Measurements from ENCODE around the gene CNGB1. TPM values are rescaled to one million over a fixed set of nuclear protein-coding genes. Genes with fewer than 3 reads are reported as not detected.
"Not testable (repeated sequence)": the region's sequence is repeated elsewhere in the genome, so short reads cannot be mapped to it uniquely, and the experiment has no call there.

Gene CNGB1
- total RNA-seq, 1 experiment from 2014 or later: not detected

DNA sequence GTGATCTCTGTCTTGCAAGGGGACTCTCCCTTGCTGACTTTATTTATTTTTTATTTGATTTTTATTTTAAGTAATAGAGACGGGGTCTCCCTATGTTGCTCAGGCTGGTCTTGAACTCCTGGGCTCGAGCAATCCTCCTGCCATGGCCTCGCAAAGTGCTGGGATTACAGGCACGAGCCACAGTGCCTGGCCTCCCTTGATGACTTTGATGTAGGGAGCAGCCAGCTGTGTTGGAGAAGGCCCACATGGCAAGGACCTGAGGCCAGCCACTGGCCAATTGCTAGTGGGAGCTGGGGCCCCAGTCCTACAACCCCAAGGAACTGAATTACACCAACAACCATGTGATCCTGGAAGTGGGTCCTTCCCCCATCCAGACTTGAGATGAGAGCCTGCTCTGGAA lies 81.8 kb downstream of the CNGB1 start:
- DNase-seq (ENCODE audit: low spot score): no peak

- no peak for DNase-seq (ENCODE audit: low spot score)
Observed at GRCh38 chr16:57888128-57888527, 82.8 kb downstream of the CNGB1 start.

DNA sequence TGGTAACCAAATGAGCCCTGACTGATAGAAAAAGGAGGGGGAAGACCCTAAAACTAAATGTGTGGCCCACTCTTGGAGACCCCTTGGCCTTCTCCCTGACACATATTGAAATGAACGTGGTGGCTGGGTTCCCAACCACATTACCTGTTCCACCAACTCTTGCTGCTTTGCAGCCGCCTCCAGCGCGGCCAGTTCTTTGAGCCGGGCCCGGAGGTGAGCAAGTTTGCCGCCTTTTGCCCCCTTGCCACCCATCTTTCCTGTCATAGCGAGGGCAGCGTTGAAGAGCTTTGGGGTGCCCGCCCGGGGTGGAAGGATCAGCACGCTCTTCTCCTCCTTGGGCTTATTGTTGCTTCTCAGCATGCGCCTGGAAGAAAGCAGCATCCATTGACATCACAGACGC lies 83.2 kb downstream of the CNGB1 start:
- no peak for DNase-seq (ENCODE audit: low spot score)

- DNase-seq (ENCODE audit: low spot score): no peak
Observed at GRCh38 chr16:57886427-57886826, 84.5 kb downstream of the CNGB1 start.

GRCh38 chr16:57884655-57885133 lies 86.2 kb downstream of the CNGB1 start:
- no peak for DNase-seq (ENCODE audit: low spot score)

DNA sequence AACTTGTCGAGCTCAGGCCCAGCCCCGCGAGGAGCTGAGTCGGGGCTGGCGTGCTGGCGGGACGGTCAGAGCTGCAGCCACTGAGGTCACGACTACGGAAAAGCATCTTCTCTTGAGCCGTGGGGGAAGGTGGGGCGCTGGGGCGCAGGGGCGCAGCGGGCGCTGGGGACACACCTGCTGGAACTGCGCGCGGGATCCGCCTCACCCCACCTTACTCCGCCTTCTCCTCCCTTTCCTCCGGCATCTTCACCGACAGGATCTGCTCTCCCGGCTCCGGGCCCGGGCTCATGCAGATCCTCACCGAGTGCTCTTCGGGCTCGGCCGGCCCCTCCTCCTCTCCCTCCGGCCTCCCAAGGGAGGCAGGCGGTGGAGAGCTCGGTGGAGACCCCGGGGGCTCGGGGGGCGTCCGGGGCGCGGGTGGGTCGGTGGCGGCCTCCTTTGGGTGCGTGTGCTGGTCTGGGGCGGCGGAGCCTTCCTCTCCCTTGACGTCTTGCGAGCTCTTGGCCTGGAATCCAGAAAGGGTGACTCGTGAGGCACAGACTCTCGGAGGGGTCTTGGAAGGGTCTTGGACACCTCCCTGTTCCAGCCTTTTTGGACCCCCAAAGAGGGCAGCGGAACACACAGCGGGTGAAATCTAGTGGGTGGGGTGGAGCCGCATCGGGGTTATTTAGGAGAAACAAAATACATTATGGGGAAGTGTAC lies 86.8 kb downstream of the CNGB1 start:
- no peak for DNase-seq (ENCODE audit: low spot score)

- no peak for DNase-seq (ENCODE audit: low spot score)
Observed at GRCh38 chr16:57883480-57883879, 87.4 kb downstream of the CNGB1 start.

GRCh38 chr16:57882792-57883191 lies 88.1 kb downstream of the CNGB1 start:
- DNase-seq (ENCODE audit: low spot score): no peak

- no peak for DNase-seq (ENCODE audit: low spot score)
Observed at GRCh38 chr16:57882206-57882605, 88.7 kb downstream of the CNGB1 start.

DNA sequence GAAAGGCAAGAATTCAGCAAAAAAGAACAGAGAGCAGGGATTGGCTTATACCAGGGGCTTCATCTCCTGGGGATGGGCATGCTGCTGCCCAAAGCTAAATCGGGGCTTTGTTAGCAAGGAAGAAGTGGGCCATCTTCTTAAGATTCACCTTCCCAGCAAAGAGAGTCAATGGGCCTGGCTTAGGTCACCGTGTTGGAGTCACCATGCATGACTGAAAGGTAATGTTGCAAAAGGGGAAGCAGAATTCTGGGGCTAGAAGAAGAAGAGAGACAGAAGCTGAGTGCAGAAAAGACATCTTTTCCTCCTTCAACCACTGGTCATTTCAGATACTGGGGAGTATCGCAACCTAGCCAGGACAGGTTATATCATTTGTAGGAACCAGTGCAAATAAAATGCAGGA lies 92.3 kb downstream of the CNGB1 start:
- no peak for DNase-seq (ENCODE audit: low spot score)

GRCh38 chr16:57876210-57876609 lies 94.7 kb downstream of the CNGB1 start:
- DNase-seq (ENCODE audit: low spot score): no peak

- DNase-seq (ENCODE audit: low spot score): no peak
Observed at GRCh38 chr16:57875347-57875746, 95.6 kb downstream of the CNGB1 start.

DNA sequence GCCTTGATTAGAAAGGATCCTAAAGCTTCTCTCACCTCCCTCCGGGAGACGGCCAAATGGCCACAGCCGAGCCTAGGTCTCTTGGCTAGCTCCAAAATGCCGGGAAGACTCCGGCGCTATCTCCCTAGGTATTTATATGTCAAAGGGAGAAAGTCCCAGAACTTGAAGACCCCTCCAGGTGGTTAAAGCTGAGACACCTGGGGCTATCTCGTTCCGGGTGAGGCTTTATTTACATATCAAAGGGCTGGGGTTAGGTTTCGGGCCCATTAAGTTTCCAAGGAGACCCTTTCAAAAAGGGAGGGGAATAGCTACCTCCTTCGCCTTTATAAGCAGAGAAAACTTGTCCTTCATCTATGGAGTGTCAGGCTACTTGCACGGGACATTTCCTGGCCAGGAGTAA lies 97.7 kb downstream of the CNGB1 start:
- no peak for DNase-seq (ENCODE audit: low spot score)

GRCh38 chr16:57872764-57873163 lies 98.2 kb downstream of the CNGB1 start:
- not testable (repeated sequence) for DNase-seq (ENCODE audit: low spot score)

GRCh38 chr16:57871456-57871855 lies 99.5 kb downstream of the CNGB1 start:
- DNase-seq (ENCODE audit: low spot score): peak; percentile 83

DNA sequence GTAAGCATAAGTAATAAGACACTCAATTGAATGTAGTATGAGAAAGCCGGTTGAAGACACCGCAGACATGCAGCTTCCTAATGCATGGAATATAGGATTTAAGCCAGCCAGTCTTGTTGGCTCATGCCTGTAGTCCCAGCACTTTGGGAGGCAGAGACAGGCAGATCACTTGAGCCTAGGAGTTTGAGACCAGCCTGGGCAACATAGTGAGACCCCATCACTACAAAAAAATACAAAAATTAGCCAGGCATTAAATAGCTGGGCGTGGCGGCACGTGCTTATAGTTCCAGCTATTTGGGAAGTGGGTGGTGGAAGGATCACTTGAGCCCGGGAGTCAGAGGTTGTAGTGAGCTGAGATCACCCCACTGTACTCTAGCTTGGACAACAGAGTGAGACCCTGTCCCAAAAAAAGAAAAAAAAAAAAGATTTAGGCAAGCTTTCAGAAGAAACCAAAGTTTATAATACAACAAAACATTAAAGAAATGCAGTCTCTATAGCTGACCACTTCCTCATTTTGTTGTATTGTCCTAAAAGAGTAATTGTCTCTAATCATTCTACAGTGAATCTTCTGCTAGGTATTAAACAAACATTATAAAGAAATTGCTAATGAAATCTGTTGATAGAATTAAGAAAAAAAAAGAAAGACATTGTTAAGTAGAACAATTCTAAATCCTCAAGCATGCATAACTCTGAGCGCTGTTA lies 100.0 kb downstream of the CNGB1 start:
- no peak for DNase-seq (ENCODE audit: low spot score)

- no peak for DNase-seq (ENCODE audit: low spot score)
Observed at GRCh38 chr16:57868913-57869520, 101.9 kb downstream of the CNGB1 start.

GRCh38 chr16:57867000-57867561 lies 103.8 kb downstream of the CNGB1 start:
- peak; percentile 63 for DNase-seq (ENCODE audit: low spot score)

DNA sequence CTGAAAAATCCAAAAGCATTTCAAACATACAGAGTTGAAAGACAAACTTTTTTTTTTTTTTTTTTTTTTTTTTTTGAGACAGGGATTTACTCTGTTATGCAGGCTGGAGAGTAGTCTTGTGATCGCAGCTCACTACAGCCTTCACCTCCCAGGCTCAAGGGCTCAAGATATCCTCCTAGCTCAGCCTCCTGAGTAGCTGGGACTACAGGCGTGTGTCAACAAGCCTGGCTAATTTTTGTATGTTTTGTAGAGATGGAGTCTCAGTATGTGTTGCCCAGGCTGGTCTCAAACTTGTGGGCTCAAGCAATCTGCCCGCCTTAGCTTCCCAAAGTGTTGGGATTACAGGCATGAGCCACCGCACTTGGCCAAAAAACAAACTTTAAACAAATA lies 104.4 kb downstream of the CNGB1 start:
- DNase-seq (ENCODE audit: low spot score): no peak

GRCh38 chr16:57865746-57866528 lies 105.0 kb downstream of the CNGB1 start:
- peak; percentile 41 for DNase-seq (ENCODE audit: low spot score)

DNA sequence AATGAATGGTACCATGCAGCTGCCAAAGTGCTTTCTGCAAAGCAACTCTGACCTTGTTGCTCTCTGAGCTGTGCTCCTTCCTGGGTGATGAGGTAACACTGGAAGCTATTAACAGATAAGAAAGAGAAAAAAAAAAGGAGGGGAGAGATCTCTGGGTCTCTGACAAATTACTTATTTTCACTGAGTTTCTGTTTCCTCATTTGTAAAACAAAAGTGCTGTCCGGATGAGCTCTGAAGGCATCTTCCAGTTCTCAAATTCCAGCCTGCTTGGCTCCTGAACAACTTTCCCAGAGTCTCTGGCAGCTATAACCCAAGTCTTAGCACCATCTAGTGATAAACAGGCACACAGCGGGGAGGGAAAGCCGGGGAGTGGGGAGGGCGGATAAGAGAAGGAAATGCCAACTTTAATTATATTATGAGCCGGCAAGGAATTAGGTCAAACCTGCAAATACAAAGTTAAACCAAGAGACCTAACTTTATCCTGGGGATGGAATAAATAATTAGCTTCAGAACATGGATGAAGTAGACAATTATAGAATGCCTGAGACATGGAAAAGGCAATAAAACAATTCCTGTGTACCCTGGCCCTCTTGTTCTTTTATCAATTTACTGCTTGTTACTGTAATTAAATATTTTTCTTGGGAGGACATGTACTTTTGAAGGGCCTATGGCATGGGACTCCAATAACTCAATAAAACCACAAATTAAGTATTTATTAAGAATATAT lies 107.3 kb downstream of the CNGB1 start:
- DNase-seq (ENCODE audit: low spot score): peak; percentile 80
